Medulla oblongata (tissue), 1 donor: ENCODE results near the gene B4GALNT2.
A peak's percentile ranks its signal among the peaks of the same experiment; 100 is the strongest.
"Not testable (repeated sequence)": the region's sequence is repeated elsewhere in the genome, so short reads cannot be mapped to it uniquely, and the experiment has no call there.

Experiments
- DNase-seq: peaks from one replicate; pipeline ENCODE4 v3.0.0-alpha.2; 2015; ENCODE audit errors: extremely low spot score

B4GALNT2 gene, protein sequence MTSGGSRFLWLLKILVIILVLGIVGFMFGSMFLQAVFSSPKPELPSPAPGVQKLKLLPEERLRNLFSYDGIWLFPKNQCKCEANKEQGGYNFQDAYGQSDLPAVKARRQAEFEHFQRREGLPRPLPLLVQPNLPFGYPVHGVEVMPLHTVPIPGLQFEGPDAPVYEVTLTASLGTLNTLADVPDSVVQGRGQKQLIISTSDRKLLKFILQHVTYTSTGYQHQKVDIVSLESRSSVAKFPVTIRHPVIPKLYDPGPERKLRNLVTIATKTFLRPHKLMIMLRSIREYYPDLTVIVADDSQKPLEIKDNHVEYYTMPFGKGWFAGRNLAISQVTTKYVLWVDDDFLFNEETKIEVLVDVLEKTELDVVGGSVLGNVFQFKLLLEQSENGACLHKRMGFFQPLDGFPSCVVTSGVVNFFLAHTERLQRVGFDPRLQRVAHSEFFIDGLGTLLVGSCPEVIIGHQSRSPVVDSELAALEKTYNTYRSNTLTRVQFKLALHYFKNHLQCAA

GRCh38 chr17:49132699-49133364, at the start of gene B4GALNT2:
B4GALNT2 (plus strand) TSS chr17:49132769; CDS start chr17:49132793, 24 bp downstream.
- no peak for DNase-seq

GRCh38 chr17:49085046-49085445, 47.5 kb upstream of the B4GALNT2 start:
- not testable (repeated sequence) for DNase-seq

DNA sequence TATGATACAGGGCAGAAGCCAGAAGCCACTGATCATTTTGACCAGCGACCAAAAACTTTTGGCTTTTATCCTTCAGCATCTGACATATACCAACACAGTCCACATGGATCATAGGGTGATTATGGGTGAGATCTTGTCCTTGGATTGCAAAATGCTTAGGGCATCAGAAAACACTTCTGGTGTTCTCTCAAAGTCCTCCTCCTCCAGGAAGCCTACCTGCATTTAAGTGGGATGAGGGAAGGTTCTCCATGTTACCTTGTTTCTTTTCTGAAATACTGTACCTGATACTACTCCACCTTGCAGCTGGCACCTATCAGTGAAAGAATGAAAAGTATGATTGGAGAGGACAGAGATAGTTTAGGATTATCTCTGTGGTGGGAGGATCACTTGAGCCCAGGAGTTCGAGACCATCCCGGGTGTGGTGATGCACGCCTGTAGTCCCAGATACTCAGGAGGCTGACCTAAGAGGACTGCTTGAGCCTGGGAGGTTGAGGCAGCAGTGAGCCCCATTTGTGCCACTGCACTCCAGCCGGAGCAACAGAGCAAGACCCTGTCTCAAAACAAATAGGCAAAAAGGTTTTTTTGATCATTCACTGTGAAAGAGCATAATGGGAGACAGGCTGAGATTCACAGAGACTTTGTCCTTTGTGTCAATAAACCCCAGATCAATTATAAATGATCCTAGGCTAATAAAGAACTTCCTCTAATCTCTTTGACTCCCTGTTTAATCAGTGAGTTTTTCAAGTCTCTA, 46.8 kb upstream of the B4GALNT2 start:
- no peak for DNase-seq

DNA sequence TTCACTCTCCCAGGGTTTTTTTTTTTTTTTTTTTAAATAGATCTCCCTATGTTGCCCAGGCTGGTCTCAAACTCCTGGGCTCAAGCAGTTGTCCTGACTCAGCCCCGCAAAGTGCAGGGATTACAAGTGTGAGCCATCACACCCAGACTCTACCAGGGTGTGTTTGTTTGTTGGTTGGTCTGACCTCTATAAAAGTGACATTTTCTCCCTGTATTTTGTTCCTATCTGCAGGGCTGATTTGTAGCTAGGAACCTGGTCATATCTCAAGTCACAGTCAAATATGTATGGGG, 46.3 kb upstream of the B4GALNT2 start:
- DNase-seq, result no peak

GRCh38 chr17:49086649-49087048, 45.9 kb upstream of the B4GALNT2 start:
- no peak for DNase-seq

DNA sequence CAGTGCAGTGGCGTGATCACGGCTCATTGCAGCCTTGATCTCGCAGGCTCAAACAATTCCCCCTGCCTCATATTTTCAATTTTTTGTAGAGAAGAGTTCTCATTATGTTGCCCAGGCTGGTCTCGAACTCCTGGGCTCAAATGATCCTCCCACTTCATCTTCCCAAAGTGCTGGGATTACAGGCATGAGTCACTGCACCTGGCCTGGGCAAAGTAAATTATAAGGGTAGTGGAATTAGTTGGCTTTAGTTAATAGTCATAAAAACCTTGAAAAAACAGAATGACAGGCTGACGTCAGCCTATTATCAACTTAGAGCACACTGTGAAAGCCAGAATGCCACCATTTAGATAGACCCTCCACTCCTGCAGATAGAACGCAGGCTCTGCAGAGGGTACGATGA, 43.5 kb upstream of the B4GALNT2 start:
- DNase-seq, result no peak

DNA sequence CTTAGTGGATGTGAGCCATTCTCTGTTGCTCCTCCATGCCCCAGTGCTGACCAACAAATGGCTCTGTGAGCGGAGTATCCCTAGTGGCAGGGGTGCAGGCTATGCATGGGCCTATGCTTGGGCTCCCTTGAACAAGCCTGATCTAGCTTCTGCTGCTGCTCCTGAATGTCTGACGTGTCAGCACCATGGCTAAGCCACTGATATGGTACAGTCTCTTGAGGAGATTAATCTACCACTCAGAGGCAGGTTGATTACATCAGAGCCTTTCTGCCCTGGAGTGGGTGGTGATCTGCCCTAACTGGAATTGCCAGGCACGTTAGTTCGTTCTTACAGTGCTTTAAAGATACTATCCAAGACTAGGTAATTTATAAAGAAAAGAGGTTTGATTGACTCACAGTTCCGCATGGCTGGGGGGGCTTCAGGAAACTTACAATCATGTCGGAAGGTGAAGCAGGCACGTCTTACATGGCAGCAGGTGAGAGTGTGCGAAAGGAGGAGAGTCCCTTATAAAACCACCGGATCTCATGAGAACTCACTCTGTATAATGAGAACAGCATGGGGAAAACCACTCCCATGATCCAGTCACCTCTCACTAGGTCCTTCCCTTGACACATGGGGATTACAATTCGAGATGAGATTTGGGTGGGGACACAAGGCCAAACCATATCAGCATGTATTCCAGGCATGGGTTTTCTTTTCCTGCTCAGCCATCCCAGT, 41.5 kb upstream of the B4GALNT2 start:
- no peak for DNase-seq

GRCh38 chr17:49093131-49093530, 39.4 kb upstream of the B4GALNT2 start:
- no peak for DNase-seq

- no peak for DNase-seq
Observed at GRCh38 chr17:49100601-49101000, 32.0 kb upstream of the B4GALNT2 start.

DNA sequence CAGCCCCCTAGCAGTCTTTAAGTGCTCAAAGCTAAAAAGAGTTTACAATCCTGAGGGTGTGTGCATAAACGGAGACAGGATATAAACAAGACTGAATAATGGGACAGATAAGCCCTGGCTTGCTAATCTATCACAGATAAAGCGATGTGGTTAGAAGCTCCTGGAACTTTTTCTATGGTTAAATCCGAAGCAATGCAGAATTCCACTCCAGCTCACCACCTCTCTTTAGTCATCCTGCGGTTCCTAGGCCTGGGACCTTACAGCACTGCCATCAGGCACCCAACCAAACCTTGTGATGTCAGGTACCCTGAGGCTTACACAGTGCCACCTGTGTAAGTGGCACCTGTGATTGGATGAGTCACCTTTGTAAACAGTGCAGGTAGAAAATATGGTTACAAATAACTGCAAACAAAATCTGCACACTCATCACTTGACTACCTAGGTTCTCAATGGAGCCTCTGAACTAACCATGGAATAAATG, 31.5 kb upstream of the B4GALNT2 start:
- DNase-seq, result no peak

- not testable (repeated sequence) for DNase-seq
Observed at GRCh38 chr17:49103360-49103759, 29.2 kb upstream of the B4GALNT2 start.

GRCh38 chr17:49104511-49105074, 28.0 kb upstream of the B4GALNT2 start:
- no peak for DNase-seq

GRCh38 chr17:49106321-49107210, 26.0 kb upstream of the B4GALNT2 start:
- no peak for DNase-seq

DNA sequence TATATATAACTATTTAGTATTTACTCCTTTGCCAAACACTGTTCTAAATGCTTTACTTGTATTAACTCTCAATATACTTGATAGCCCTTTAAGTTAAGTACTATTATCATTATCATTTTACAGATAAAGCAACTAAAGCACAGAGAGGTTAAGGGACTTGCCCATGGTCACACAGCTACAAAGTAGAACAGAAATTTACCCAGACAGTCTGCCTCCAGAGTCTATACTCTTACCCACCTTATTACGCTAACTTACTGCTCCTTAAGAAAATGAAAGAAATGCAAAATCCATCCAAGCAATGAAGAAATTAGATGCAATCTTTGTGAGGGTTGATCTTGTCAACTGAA, 25.4 kb upstream of the B4GALNT2 start:
- DNase-seq, result no peak

DNA sequence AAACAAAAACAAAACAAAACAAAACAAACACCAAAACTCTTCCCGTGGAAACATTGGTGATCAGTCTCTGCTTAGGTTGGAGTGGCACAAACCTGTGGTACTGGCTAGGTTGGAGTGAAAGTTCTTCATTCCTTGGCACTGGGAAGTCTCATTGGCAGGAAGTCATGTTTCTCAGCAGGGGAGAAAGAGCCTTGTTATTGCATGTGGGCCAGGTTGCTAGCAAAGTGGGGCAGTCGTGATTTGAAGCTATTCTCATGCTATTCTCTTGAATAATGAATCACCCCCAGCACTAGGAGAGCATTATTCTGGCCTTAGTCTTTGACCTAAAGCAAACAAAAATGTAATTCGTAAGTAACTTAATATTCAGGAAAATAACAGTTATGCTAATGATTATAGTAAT, 24.3 kb upstream of the B4GALNT2 start:
- peak; percentile 49 for DNase-seq

GRCh38 chr17:49110509-49110908, 22.1 kb upstream of the B4GALNT2 start:
- DNase-seq, result no peak

- no peak for DNase-seq
Observed at GRCh38 chr17:49111934-49112333, 20.6 kb upstream of the B4GALNT2 start.

DNA sequence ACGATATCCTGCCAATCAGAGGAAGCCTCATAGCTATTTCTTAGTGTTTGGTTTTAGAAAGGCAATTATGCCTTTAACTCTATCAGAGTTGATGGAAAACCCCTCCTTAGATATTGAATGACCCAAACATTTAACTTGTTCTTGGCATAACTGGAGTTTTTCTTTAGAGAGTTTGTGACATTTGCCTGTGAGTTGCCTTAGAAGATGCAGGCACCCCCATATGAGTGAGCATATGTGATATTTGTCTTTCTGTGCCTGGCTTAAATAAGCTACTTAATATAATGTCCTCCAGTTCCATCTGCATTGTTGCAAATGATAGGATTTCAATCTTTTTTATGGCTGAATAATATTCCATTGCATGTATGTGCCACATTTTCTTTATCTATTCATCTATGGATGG, 19.6 kb upstream of the B4GALNT2 start:
- DNase-seq, result no peak

DNA sequence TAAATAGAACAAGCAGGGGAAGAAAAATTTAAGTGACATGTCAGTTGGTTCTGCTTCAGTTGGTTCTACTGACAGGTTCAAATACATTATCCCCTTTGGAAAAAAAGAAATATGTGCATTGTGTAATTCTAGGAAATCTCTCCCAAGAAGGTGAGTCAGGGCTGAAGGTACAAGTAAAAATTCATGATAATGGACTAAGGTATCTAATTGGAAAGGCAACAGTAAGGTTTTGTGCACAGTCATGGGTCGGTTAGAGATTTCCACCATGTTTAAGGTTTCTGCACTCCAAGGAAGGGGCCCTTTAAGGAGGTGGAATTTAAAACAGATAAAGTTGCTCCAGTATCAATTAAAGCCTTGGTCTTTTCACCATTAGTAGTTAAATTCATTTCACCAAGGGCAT, 17.9 kb upstream of the B4GALNT2 start:
- no peak for DNase-seq

DNA sequence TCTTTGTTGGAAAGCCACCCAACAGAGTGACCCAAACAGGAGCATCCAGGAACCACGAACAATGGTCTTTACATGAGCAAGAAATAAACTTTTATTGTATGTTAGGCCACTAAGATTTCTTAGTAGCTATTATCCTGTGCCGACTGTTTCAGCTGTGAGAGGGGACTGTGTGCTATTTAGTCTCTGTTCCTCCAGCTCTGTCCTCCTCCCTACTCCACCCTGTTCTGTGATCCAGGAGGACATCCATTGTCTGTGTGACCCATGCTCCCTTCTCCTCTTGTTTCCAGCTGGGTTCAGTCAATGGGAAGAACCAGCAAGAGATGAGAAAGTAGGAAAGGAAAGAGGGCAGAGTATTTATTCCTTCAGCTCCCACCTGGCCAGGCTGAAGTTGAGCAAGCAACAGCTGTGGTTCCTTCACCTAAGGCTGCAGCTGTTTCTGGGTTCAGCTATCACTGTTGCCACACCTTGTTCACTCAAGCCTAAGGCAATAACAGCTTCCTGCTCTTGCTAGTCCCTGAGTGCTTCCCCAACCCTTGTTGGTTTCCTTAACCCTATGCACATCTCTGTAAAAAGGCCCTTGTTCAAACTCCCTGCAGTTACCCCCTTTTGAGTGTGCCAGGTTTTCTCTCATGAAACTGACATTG, 14.9 kb upstream of the B4GALNT2 start:
- DNase-seq, result no peak
